A172 (cell line): ENCODE results near the gene CLIP2. TPM values are rescaled to one million over a fixed set of nuclear protein-coding genes. Genes with fewer than 3 reads are reported as not detected.
"Not testable (repeated sequence)": the region's sequence is repeated elsewhere in the genome, so short reads cannot be mapped to it uniquely, and the experiment has no call there.

ENCODE experiments used
- DNase-seq: peaks from one replicate; pipeline ENCODE4 v3.0.0-alpha.2; 2015; ENCODE audit warnings: low spot score
- total RNA-seq: library from RNA; depleted of rRNA; stranded (reverse); fragments of >200 nt; shearing (Covaris generic); gene quantifications from 2 replicates; pipeline ENCODE4 v1.2.3, GENCODE V29; 2014

Gene CLIP2
- total RNA-seq, 1 experiment from 2014 or later = 43.9 TPM

GRCh38 chr7:74297516-74298233 is 8.5 kb downstream of the CLIP2 start:
- DNase-seq = no peak

DNA sequence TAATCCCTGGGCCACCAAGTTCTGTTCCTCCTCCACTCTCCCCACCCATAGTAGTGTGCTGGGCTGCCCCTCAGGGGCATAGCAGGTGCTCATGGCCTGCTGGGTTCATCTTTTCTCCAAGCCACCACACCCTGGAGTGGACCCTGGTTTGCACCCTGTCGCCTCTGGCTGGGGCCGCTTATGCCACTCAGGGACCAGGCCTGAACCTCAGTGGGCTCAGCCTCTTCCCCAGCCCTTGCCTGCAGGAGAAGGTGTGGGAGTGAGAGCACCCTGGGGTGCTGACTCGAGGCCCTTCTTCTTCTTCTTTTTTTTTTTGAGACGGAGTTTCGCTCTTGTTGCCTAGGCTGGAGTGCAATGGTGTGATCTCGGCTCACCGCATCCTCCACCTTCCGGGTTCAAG is 10.2 kb downstream of the CLIP2 start:
- DNase-seq = no peak

- DNase-seq = no peak
Measured at GRCh38 chr7:74300926-74301325, 11.7 kb downstream of the CLIP2 start.

GRCh38 chr7:74302745-74303221 is 13.6 kb downstream of the CLIP2 start:
- peak; percentile 66 for DNase-seq

GRCh38 chr7:74304550-74304949 is 15.3 kb downstream of the CLIP2 start:
- no peak for DNase-seq

GRCh38 chr7:74306004-74306729 is 17.0 kb downstream of the CLIP2 start:
- no peak for DNase-seq

DNA sequence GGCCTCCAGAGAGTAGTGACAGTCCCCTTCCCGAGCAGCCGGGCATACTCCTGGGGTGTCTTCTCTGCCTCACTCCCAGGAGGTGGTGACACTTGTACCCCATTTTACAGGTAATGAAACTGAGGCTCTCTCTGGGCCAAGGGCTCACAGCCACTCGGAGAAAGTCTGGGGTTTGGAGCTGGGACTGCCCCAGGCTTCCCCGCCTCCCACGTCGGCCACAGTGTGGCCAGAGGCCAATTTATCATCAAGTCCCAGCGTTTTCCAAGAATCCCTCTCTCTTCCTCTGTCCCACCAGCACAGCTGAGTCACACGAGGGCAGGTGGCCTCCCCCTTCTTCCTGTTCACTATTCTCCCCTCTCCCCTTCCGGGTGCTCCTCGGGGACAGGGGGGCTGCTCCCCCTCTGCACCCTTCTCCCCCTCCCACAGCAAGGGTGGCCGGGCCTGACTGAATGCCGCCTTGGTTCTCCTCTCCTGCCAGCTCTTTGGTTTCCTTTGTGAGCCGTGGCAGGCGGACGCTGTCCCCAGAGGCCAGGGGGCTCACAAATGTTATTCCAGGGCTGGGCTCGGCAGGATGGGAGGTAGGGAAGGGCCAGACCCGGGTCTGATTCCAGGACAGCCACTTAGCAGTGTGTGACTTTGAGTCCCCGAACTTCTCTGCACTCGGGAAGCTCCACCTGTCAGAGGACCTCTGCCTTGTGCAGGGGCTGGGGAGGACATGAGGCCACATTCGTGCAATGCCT is 17.7 kb downstream of the CLIP2 start:
- peak; percentile 95 for DNase-seq

DNA sequence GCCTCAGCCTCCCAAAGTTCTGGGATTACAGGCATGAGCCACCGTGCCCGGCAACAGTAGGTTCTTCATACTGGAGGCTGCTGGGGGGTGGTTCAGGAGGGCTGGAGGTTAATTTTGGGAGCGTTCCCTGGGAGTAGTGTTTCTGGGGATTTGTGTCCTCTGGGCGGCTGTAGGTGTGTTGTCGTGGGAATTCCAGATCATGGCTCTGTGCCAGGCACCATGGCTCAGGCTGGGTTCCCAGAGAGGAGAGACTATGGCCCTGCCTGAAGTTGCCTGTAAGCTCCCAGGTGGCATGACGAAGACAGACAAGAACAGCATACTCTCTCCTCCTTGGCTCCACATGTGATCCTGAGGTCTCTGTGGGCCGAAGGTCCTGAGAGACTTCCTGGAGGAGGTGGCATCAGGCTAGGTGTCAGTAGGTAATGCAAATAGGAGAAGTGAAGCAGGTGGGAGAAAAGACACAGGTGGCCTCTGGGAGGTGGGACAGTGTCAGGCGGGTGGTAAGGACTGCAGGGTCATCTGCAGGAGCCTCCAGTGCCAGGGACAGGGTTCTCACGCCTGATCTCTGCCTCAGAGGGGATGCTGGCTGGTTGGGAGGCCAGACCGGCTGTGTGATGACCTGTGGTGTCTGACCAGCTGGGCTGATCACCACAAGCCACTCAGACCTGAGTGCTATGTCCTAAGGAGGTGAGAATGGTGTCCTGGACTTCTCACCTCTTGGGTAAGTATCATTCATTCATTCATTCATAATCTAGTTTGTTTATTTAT is 18.7 kb downstream of the CLIP2 start:
- no peak for DNase-seq

GRCh38 chr7:74309181-74309580 is 20.0 kb downstream of the CLIP2 start:
- DNase-seq = no peak

DNA sequence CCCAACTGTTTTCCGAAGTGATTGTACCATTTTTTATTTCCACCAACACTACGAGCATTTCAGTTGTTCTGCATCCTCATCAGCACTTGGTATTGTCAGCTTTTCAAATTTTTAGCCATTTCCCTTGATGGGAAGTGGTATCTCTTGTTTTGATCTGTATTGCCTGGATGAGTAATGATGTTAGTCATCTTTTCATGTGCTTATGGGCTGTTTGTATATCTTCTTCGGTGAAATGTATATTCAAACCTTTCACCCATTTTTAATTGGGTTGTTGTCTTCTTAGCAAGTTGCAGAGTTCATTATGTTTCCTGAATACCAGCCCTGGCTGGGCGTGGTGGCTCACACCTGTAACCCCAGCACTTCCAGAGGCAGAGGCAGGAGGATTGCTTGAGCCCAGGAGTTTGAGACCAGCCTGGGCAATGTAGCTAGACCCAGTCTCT is 22.1 kb downstream of the CLIP2 start:
- peak; percentile 82 for DNase-seq

GRCh38 chr7:74312418-74313028 is 23.3 kb downstream of the CLIP2 start:
- DNase-seq = peak; percentile 90

GRCh38 chr7:74315891-74316290 is 26.7 kb downstream of the CLIP2 start:
- not testable (repeated sequence) for DNase-seq

DNA sequence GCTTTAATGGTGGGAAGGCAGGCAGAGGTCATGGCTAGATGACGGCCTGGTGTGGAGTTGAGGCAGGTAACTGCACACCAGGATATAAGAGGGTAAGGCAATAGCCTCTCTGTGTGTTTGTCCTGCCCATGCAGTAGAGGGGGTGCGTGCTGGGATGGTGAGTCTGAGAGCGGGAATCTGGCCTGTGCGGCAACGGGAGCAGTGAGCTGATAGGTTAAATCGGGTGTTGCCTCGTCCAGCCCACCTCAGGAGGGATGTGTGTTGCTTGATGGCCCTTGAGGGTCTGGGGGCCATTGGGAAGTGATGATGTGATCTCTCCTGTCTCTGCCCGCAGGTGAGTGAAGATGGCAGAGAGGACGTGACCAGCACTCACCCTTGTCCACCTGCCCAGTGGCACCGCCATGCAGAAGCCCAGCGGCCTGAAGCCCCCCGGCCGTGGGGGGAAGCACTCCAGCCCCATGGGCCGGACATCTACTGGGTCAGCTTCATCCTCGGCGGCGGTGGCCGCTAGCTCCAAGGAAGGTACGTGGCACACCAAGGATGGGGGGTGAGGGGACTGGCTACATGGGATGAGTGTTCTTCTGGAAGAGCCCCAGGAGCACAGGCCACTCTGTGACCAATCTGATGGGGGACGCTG is 28.1 kb downstream of the CLIP2 start:
- DNase-seq = no peak

DNA sequence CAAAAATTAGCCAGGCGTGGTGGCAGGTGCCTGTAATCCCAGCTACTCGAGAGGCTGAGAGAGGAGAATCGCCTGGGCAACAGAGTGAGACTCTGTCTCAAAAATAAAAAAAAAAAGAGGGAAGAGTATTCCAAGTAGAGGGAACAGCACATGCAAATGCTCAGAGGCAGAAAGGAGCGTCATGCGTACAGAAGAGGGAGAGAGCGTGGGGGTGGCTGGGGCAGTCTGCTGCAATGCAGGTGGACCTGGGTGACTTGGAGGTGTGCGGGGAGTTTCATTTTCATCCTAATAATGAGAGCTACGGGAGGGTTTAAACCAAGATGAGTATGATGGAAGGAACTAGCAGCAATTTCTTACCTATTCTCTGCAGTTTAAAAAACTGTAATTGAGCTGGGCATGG is 28.8 kb downstream of the CLIP2 start:
- DNase-seq = no peak

DNA sequence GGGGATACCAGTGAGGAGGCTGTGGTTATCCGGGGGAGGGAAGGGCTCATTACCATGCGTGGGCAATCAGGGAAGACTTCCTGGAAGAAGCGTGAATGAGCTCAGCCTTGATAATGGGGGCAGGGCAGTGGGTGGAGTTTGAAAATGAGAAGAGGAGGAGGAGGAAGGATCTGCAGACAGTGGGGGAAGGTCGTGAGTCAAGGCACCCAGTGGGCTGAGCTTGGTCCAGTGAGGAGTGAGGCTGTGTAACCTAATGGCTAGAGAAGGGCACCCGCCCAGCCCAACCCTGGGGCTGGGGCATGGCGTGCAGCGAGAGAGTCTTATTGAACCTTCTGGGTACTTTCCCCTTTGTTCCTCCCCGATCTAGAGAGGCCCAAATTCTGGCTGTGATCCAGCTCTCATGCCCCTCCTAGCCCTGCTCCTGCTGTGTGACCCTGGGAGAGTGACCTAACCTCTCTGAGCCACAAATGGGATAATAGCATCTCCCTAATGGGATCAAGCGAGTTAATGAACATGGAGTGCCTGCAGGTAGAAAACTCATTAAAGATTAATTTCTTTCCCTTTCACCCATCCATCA is 31.5 kb downstream of the CLIP2 start:
- no peak for DNase-seq

GRCh38 chr7:74322892-74323291 is 33.7 kb downstream of the CLIP2 start:
- not testable (repeated sequence) for DNase-seq

DNA sequence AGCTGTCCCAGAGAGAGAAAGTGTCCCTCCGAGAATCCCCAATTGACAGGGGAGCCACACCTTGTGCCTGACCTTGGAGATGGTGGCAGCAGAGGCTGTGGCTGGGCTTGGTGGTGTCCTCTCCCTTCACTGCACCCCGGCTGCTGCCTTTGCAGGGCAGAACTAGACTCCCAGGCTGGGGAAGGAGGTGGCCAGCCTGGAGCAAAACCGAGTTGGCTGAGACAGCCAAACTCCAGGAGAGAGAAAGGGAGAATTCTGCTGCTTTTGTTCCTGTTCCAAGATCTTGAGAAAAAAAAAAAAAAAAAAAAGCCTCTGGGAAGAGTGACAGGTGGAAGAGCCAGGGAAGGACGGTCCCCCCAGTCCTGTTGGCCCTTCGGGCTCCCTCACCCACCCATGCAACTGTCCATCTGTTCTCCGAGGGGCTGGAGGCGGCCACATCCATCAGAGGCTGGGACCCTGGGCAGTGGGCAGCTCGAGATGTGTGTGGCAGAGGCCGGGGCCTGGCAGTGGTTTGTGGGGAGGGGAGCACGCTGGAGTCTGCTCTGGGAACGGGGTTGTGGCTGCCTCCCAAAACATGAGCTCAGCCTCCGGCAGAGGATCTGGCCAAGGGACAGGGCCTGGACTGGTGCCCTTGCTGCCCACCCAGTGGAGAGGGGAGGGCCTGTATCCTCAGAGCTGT is 35.5 kb downstream of the CLIP2 start:
- no peak for DNase-seq

- DNase-seq = no peak
Measured at GRCh38 chr7:74325210-74325565, 36.0 kb downstream of the CLIP2 start.

GRCh38 chr7:74329225-74329624 is 40.0 kb downstream of the CLIP2 start:
- peak; percentile 36 for DNase-seq
